HEK293T (cell line): ENCODE results near the gene TSPAN14.

Experiments
- CTBP1 ChIP-seq: fragments of 450-650 bp; IDR thresholded peaks from 2 replicates; pipeline ENCODE4 v1.6.1; 2016; ENCODE audit warnings: borderline replicate concordance
- FOXA1 ChIP-seq: fragments of 450-650 bp; IDR thresholded peaks from 2 replicates; pipeline ENCODE4 v1.6.1; 2016; ENCODE audit warnings: mild to moderate bottlenecking
- HDGF ChIP-seq: fragments of 450-650 bp; IDR thresholded peaks from 2 replicates; pipeline ENCODE4 v1.6.1; 2017; ENCODE audit warnings: antibody characterized with exemption, borderline replicate concordance

- TF ChIP-seq FOXA1 (no peak), CTBP1 (no peak), HDGF (no peak)
These were observed 45.6 kb upstream of the TSPAN14 start, which contains the start of gene PRXL2A for GRCh38 chr10:80408242-80409101.
